SU-DHL-6 (cell line): ENCODE measurements around the gene LRRC14B.
"Not testable (repeated sequence)": the region's sequence is repeated elsewhere in the genome, so short reads cannot be mapped to it uniquely, and the experiment has no call there.

Source experiments
- CTCF ChIP-seq: fragments of 200-600 bp; sonication (generic); IDR thresholded peaks from one replicate; pipeline ENCODE4 v1.5.1; 2017; ENCODE audit warnings: antibody characterized with exemption, mild to moderate bottlenecking, low read length, moderate library complexity; ENCODE audit not compliant: insufficient read depth, poor library complexity, severe bottlenecking
- EZH2phosphoT487 ChIP-seq: fragments of 200-600 bp; sonication (generic), shearing (Covaris generic); conservative IDR thresholded peaks from 2 replicates; pipeline ENCODE4 v1.6.1; 2018; ENCODE audit warnings: mild to moderate bottlenecking, antibody characterized with exemption, low read length, moderate library complexity, mixed read lengths

GRCh38 chr5:237931-238330, 46.6 kb downstream of the LRRC14B start:
- not testable (repeated sequence) for TF ChIP-seq CTCF, EZH2phosphoT487
